H9 (cell line): ENCODE data around the gene CYP24A1. TPM values are rescaled to one million over a fixed set of nuclear protein-coding genes. Genes with fewer than 3 reads are reported as not detected.

Experiments used
- DNase-seq: peaks from one replicate; pipeline ENCODE4 v3.0.0-alpha.2; 2017
- H2AFZ ChIP-seq: one replicate; pipeline ENCODE4 v1.6.1; 2013; ENCODE audit warnings: mild to moderate bottlenecking, low read length, control low read depth, moderate library complexity
- H2AK5ac ChIP-seq: 2 replicates; pipeline ENCODE4 v1.6.1; 2013; ENCODE audit warnings: low read length, control low read depth, mixed read lengths; ENCODE audit not compliant: insufficient read length
- H2BK120ac ChIP-seq: one replicate; pipeline ENCODE4 v1.6.1; 2013; ENCODE audit warnings: low read depth, mild to moderate bottlenecking, low read length, control low read depth, inconsistent platforms; ENCODE audit not compliant: poor library complexity, severe bottlenecking
- H2BK12ac ChIP-seq: 2 replicates; pipeline ENCODE4 v1.6.1; 2013; ENCODE audit warnings: low read length, control low read depth, mixed read lengths, low read depth; ENCODE audit not compliant: insufficient read length
- H2BK15ac ChIP-seq: 2 replicates; pipeline ENCODE4 v1.6.1; 2013; ENCODE audit warnings: low read depth, low read length, control low read depth
- H2BK20ac ChIP-seq: one replicate; pipeline ENCODE4 v1.6.1; 2013; ENCODE audit warnings: low read depth, mild to moderate bottlenecking, low read length, control low read depth, inconsistent platforms; ENCODE audit not compliant: poor library complexity, severe bottlenecking
- H2BK5ac ChIP-seq: 2 replicates; pipeline ENCODE4 v1.6.1; 2013; ENCODE audit warnings: low read length, control low read depth, mixed read lengths; ENCODE audit not compliant: insufficient read length
- H3K14ac ChIP-seq: 2 replicates; pipeline ENCODE4 v1.6.1; 2013; ENCODE audit warnings: low read length, control low read depth; ENCODE audit not compliant: insufficient read depth
- H3K18ac ChIP-seq: 2 replicates; pipeline ENCODE4 v1.6.1; 2013; ENCODE audit warnings: low read depth, mild to moderate bottlenecking, mixed read lengths, low read length, control low read depth; ENCODE audit not compliant: insufficient read length
- H3K23ac ChIP-seq: 2 replicates; pipeline ENCODE4 v1.6.1; 2013; ENCODE audit warnings: low read length, control low read depth, mixed read lengths, low read depth; ENCODE audit not compliant: insufficient read length
- H3K23me2 ChIP-seq: 2 replicates; pipeline ENCODE4 v1.6.1; 2013; ENCODE audit warnings: low read depth, mild to moderate bottlenecking, mixed read lengths, low read length, control low read depth; ENCODE audit not compliant: insufficient read length, poor library complexity, severe bottlenecking
- H3K27ac ChIP-seq: 2 replicates; pipeline ENCODE4 v1.5.1; 2013; ENCODE audit warnings: low read length, control low read depth, mixed read lengths, low read depth; ENCODE audit not compliant: insufficient read length
- H3K27me3 ChIP-seq: 2 replicates; pipeline ENCODE4 v1.6.1; 2013; ENCODE audit warnings: low read length, control low read depth, inconsistent platforms; ENCODE audit not compliant: insufficient read depth
- H3K4ac ChIP-seq: 2 replicates; pipeline ENCODE4 v1.6.1; 2013; ENCODE audit warnings: low read depth, mild to moderate bottlenecking, control low read depth, inconsistent platforms, low read length, moderate library complexity
- H3K4me1 ChIP-seq: 2 replicates; pipeline ENCODE4 v1.6.1; 2013; ENCODE audit warnings: low read length, control low read depth, inconsistent platforms; ENCODE audit not compliant: insufficient read depth
- H3K4me2 ChIP-seq: 2 replicates; pipeline ENCODE4 v1.6.1; 2013; ENCODE audit warnings: low read length, control low read depth, mixed read lengths; ENCODE audit not compliant: insufficient read length, insufficient read depth
- H3K56ac ChIP-seq: 2 replicates; pipeline ENCODE4 v1.6.1; 2013; ENCODE audit warnings: low read depth, mild to moderate bottlenecking, mixed read lengths, low read length, control low read depth; ENCODE audit not compliant: insufficient read length
- H3K79me1 ChIP-seq: 2 replicates; pipeline ENCODE4 v1.6.1; 2013; ENCODE audit warnings: low read depth, mild to moderate bottlenecking, moderate library complexity, low read length, control low read depth, inconsistent platforms; ENCODE audit not compliant: insufficient read depth, poor library complexity, severe bottlenecking
- H3K79me2 ChIP-seq: 2 replicates; pipeline ENCODE4 v1.6.1; 2013; ENCODE audit warnings: low read length, control low read depth, inconsistent platforms; ENCODE audit not compliant: insufficient read depth
- H3K9ac ChIP-seq: 2 replicates; pipeline ENCODE4 v1.6.1; 2013; ENCODE audit warnings: low read length, control low read depth, mixed read lengths; ENCODE audit not compliant: insufficient read length; ENCODE audit errors: extremely low read depth
- H3K9me3 ChIP-seq: one replicate; pipeline ENCODE4 v1.6.1; 2013; ENCODE audit warnings: low read depth, low read length, inconsistent platforms; ENCODE audit not compliant: control insufficient read depth
- H3T11ph ChIP-seq: one replicate; pipeline ENCODE4 v1.6.1; 2013; ENCODE audit warnings: mild to moderate bottlenecking, low read length, control low read depth, inconsistent platforms
- H4K20me1 ChIP-seq: one replicate; pipeline ENCODE4 v1.6.1; 2013; ENCODE audit not compliant: control insufficient read depth, insufficient read length, insufficient read depth
- H4K5ac ChIP-seq: 2 replicates; pipeline ENCODE4 v1.6.1; 2013; ENCODE audit warnings: low read depth, mild to moderate bottlenecking, mixed read lengths, low read length, control low read depth; ENCODE audit not compliant: insufficient read length
- H4K8ac ChIP-seq: replicated peaks from 2 replicates; pipeline ENCODE4 v1.6.1; 2013; ENCODE audit warnings: low read length, control low read depth, mixed read lengths, low read depth; ENCODE audit not compliant: insufficient read length
- H4K91ac ChIP-seq: 2 replicates; pipeline ENCODE4 v1.6.1; 2013; ENCODE audit warnings: low read depth, mild to moderate bottlenecking, moderate library complexity, mixed read lengths, low read length, control low read depth; ENCODE audit not compliant: insufficient read length
- H3K27ac Mint-ChIP-seq, 3 experiments: 2 replicates in 2 of 3; 3 replicates in 1 of 3; pipeline ENCODE4 v1.8.0; 2020 to 2021; ENCODE audit warnings: mixed read lengths in 3 of 3, mild to moderate bottlenecking in 1 of 3, moderate library complexity in 1 of 3
- H3K27me3 Mint-ChIP-seq: 2 replicates; pipeline ENCODE4 v1.8.0; 2021; ENCODE audit warnings: low read depth, mild to moderate bottlenecking, moderate library complexity, mixed read lengths
- H3K36me3 Mint-ChIP-seq, 3 experiments: 2 replicates in 2 of 3; 3 replicates in 1 of 3; pipeline ENCODE4 v1.8.0; 2020 to 2021; ENCODE audit warnings: low read depth in 3 of 3, mixed read lengths in 3 of 3; ENCODE audit not compliant: insufficient read depth in 1 of 3
- H3K4me1 Mint-ChIP-seq, 2 experiments: 2 replicates each; pipeline ENCODE4 v1.8.0; 2020; ENCODE audit warnings: mixed read lengths in 2 of 2
- H3K4me3 Mint-ChIP-seq, 2 experiments: 2 replicates in 1 of 2; 3 replicates in 1 of 2; pipeline ENCODE4 v1.8.0; 2020 to 2021; ENCODE audit warnings: mild to moderate bottlenecking in 2 of 2, mixed read lengths in 2 of 2, moderate library complexity in 1 of 2
- H3K9me3 Mint-ChIP-seq, 2 experiments: 2 replicates in 1 of 2; 3 replicates in 1 of 2; pipeline ENCODE4 v1.8.0; 2020; ENCODE audit warnings: mild to moderate bottlenecking in 2 of 2, mixed read lengths in 2 of 2, moderate library complexity in 1 of 2
- CTCF ChIP-seq: fragments of 200-600 bp; sonication (generic); conservative IDR thresholded peaks from 3 replicates; pipeline ENCODE4 v1.8.0; 2021; ENCODE audit warnings: antibody characterized with exemption, mild to moderate bottlenecking
- WGBS: extraction: QIAGEN DNeasy Blood & Tissue Kit; methylation state at CpG from one replicate; pipeline ENCODE4 v1.1.7; 2013; ENCODE audit warnings: missing lambda C conversion rate, low lambda C conversion rate, mixed read lengths; ENCODE audit not compliant: insufficient read length; ENCODE audit errors: extremely low coverage; 5-methylcytosine and 5-hydroxymethylcytosine counted together
- total RNA-seq: library from RNA; stranded (reverse); gene quantifications from 2 replicates; pipeline ENCODE4 v1.2.1, GENCODE V29; 2021

Gene CYP24A1
- total RNA-seq, 1 experiment from 2014 or later, result not detected

GRCh38 chr20:54168961-54169862 is 4.6 kb downstream of the CYP24A1 start:
- Mint-ChIP-seq H3K9me3 (no peaks in the 10 kb centered on the region; a peak in 1 of 5 replicates), H3K4me1 (peaks cover 10 to 19% of the 10 kb centered on the region in 2 experiments; a peak in 3 of 4 replicates), H3K27ac (no peak overlapping the region), H3K36me3 (no peaks in the 10 kb centered on the region), H3K27me3 (peaks cover 69% of the 10 kb centered on the region), H3K4me3 (no peak overlapping the region)
- H3K23me2 ChIP-seq, result peaks cover 16% of the 10 kb centered on the region
- H3K4me1 ChIP-seq, result no peaks in the 10 kb centered on the region
- no peak overlapping the region for H2BK15ac ChIP-seq
- no peak overlapping the region for H2AFZ ChIP-seq
- H2AK5ac ChIP-seq, result no peak overlapping the region
- H4K8ac ChIP-seq, result no peak overlapping the region
- peaks cover 28% of the 10 kb centered on the region for H3K27me3 ChIP-seq
- TF ChIP-seq CTCF, result no peak
- no peaks in the 10 kb centered on the region for H3K9me3 ChIP-seq
- H3K27ac ChIP-seq, result no peak overlapping the region
- H4K5ac ChIP-seq, result no peak overlapping the region
- no peak overlapping the region for H3K14ac ChIP-seq
- H3K23ac ChIP-seq, result no peak overlapping the region
- no peak for DNase-seq
- no peak overlapping the region for H3T11ph ChIP-seq
- no peak overlapping the region for H3K18ac ChIP-seq
- H3K79me2 ChIP-seq, result no peaks in the 10 kb centered on the region
- no peak overlapping the region for H2BK5ac ChIP-seq
- H2BK120ac ChIP-seq, result no peak overlapping the region
- no peak overlapping the region for H4K91ac ChIP-seq
- no peak overlapping the region for H3K9ac ChIP-seq
- no CpG with 5 or more reads among the region's 14 CpGs for WGBS
- no peak overlapping the region for H3K4ac ChIP-seq
- H3K79me1 ChIP-seq, result no peaks in the 10 kb centered on the region
- no peak overlapping the region for H2BK12ac ChIP-seq
- no peak overlapping the region for H3K4me2 ChIP-seq
- no peak overlapping the region for H3K56ac ChIP-seq
- no peak overlapping the region for H2BK20ac ChIP-seq
- H4K20me1 ChIP-seq, result no peaks in the 10 kb centered on the region
